ENCODE results near the gene RNF44. TPM values are rescaled to one million over a fixed set of nuclear protein-coding genes. Genes with fewer than 3 reads are reported as not detected.
A peak's percentile ranks its signal among the peaks of the same experiment; 100 is the strongest.

Gene RNF44
- total RNA-seq, 1 donor from 2014 or later: 11.7 TPM

DNA sequence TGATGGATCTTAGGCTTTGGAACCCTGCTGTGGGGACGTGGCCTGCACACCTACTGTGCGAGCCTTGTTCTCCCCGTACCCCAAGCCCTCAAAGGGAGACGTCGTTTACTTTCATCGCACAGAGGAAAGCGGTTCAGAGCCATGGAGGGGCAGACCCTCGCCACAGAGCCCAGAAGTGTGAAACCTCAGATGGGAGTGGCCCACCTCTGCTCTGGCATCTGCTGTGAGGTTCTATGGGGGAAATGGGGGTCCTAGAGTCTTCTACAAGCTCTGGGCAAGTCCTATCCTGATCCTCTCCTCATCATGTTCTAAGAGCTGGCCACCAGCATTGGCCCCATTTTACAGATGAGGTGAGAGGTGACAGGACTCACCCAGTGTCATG is 3.7 kb upstream of the RNF44 start:
- peaks cover 2% of the 10 kb centered on the region for H4K20me1 ChIP-seq (ENCODE audit: low read depth)
- H2AFZ ChIP-seq (replicated peaks): no peak overlapping the region
- TF ChIP-seq EZH2phosphoT487 (IDR thresholded peaks at IDR 0.05) (no peak), EZH2 (IDR thresholded peaks at IDR 0.05) (no peak)
- TF ChIP-seq, protein P1, sequence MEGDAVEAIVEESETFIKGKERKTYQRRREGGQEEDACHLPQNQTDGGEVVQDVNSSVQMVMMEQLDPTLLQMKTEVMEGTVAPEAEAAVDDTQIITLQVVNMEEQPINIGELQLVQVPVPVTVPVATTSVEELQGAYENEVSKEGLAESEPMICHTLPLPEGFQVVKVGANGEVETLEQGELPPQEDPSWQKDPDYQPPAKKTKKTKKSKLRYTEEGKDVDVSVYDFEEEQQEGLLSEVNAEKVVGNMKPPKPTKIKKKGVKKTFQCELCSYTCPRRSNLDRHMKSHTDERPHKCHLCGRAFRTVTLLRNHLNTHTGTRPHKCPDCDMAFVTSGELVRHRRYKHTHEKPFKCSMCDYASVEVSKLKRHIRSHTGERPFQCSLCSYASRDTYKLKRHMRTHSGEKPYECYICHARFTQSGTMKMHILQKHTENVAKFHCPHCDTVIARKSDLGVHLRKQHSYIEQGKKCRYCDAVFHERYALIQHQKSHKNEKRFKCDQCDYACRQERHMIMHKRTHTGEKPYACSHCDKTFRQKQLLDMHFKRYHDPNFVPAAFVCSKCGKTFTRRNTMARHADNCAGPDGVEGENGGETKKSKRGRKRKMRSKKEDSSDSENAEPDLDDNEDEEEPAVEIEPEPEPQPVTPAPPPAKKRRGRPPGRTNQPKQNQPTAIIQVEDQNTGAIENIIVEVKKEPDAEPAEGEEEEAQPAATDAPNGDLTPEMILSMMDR (IDR thresholded peaks at IDR 0.05): no peak
- Mint-ChIP-seq H3K4me1 (peaks cover 37% of the 10 kb centered on the region), H3K27ac (peak overlapping the region; percentile 74), H3K4me3 (peak overlapping the region; percentile 52), H3K36me3 (no peaks in the 10 kb centered on the region), H3K27me3 (ENCODE audit: insufficient read depth, low read depth) (peaks cover 26% of the 10 kb centered on the region), H3K9me3 (no peaks in the 10 kb centered on the region)
- H3K9me3 ChIP-seq (ENCODE audit: low read depth): no peaks in the 10 kb centered on the region
- no peak overlapping the region for H3K9ac ChIP-seq
- peaks cover 43% of the 10 kb centered on the region for H3K27me3 ChIP-seq
- no peak overlapping the region for H3K4me3 ChIP-seq
- H3K4me1 ChIP-seq: peaks cover 22% of the 10 kb centered on the region
- no peak for DNase-seq (ENCODE audit: low spot score)
- H3K79me2 ChIP-seq (ENCODE audit: low read depth): peaks cover 11% of the 10 kb centered on the region
- no peak overlapping the region for H3K4me2 ChIP-seq
- peaks cover 29% of the 10 kb centered on the region for H3F3A ChIP-seq (ENCODE audit: low read depth)
- H3K27ac ChIP-seq: no peak overlapping the region
- no peaks in the 10 kb centered on the region for H3K36me3 ChIP-seq

DNA sequence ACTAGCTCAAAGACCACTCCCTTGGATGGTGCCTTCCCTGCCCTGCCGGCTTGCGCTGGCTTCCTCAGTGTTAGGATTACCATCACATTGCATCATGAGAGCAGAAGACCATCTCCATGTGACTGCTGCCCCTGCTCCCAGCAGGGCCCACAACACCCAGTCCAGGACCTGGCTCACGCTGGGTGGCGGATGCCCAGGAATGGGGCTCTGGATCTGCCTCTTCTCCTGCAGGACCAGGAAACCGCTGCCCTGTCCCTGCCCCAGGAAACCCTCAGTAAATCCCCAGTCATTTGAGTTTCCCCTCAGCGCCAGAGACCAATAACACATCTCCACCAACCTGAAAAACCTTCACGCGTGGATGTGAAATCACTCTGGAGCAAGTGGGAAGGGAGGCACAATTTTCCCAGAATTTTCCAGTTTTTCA is 3.3 kb upstream of the RNF44 start:
- H3K36me3 Mint-ChIP-seq: peaks cover 2% of the 10 kb centered on the region
- H3K27ac Mint-ChIP-seq: no peak overlapping the region
- no peak for TF ChIP-seq EZH2phosphoT487 (IDR thresholded peaks at IDR 0.05)
- Histone ChIP-seq H3K9me3 (ENCODE audit: low read depth) (no peaks in the 10 kb centered on the region), H4K20me1 (ENCODE audit: low read depth) (peaks cover 6% of the 10 kb centered on the region), H3K36me3 (no peaks in the 10 kb centered on the region), H3K4me1 (peaks cover 24% of the 10 kb centered on the region), H3K9ac (no peak overlapping the region), H3K27ac (no peak overlapping the region), H3K4me2 (no peak overlapping the region), H3F3A (ENCODE audit: low read depth) (peaks cover 29% of the 10 kb centered on the region), H2AFZ (replicated peaks) (no peak overlapping the region), H3K4me3 (no peak overlapping the region), H3K79me2 (ENCODE audit: low read depth) (peaks cover 15% of the 10 kb centered on the region), H3K27me3 (peaks cover 39% of the 10 kb centered on the region)
- peaks cover 26% of the 10 kb centered on the region for H3K27me3 Mint-ChIP-seq (ENCODE audit: insufficient read depth, low read depth)
- H3K4me1 Mint-ChIP-seq: peaks cover 42% of the 10 kb centered on the region
- DNase-seq (ENCODE audit: low spot score): no peak
- peak overlapping the region; percentile 52 for H3K4me3 Mint-ChIP-seq
- H3K9me3 Mint-ChIP-seq: no peaks in the 10 kb centered on the region

DNA sequence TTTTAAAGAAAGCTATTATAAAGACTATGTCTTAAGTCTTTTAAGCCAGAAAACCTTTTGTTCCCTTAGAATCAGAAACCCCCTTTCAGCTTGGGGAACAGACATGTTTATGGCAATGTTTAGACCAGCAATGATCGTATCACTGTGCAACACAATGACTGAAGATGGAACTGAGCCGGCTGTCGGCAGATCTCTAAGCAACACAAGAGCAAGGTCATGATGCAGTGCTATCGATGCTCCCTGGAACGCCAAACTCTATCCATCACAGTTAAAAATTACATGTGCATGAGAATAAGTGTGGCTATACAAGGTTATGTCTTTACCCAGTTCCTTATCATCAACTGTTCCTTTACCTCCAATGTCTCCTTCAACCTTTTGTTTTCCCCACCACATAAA is 1.8 kb upstream of the RNF44 start:
- no peak for DNase-seq (ENCODE audit: low spot score)
- Histone ChIP-seq H3K36me3 (no peaks in the 10 kb centered on the region), H3K27ac (no peak overlapping the region), H3F3A (ENCODE audit: low read depth) (peaks cover 29% of the 10 kb centered on the region), H3K79me2 (ENCODE audit: low read depth) (peaks cover 30% of the 10 kb centered on the region), H4K20me1 (ENCODE audit: low read depth) (peaks cover 21% of the 10 kb centered on the region), H2AFZ (replicated peaks) (no peak overlapping the region), H3K4me1 (peaks cover 31% of the 10 kb centered on the region), H3K9me3 (ENCODE audit: low read depth) (no peaks in the 10 kb centered on the region), H3K27me3 (peaks cover 24% of the 10 kb centered on the region), H3K4me3 (no peak overlapping the region), H3K4me2 (no peak overlapping the region), H3K9ac (no peak overlapping the region)
- H3K27me3 Mint-ChIP-seq (ENCODE audit: insufficient read depth, low read depth): peaks cover 15% of the 10 kb centered on the region
- H3K27ac Mint-ChIP-seq: no peak overlapping the region
- H3K36me3 Mint-ChIP-seq: peaks cover 5% of the 10 kb centered on the region
- no peak overlapping the region for H3K4me3 Mint-ChIP-seq
- H3K9me3 Mint-ChIP-seq: no peaks in the 10 kb centered on the region
- peaks cover 49% of the 10 kb centered on the region for H3K4me1 Mint-ChIP-seq
- TF ChIP-seq, protein P1 (IDR thresholded peaks at IDR 0.05): no peak
- TF ChIP-seq EZH2 (IDR thresholded peaks at IDR 0.05) (no peak), EZH2phosphoT487 (IDR thresholded peaks at IDR 0.05) (no peak)

DNA sequence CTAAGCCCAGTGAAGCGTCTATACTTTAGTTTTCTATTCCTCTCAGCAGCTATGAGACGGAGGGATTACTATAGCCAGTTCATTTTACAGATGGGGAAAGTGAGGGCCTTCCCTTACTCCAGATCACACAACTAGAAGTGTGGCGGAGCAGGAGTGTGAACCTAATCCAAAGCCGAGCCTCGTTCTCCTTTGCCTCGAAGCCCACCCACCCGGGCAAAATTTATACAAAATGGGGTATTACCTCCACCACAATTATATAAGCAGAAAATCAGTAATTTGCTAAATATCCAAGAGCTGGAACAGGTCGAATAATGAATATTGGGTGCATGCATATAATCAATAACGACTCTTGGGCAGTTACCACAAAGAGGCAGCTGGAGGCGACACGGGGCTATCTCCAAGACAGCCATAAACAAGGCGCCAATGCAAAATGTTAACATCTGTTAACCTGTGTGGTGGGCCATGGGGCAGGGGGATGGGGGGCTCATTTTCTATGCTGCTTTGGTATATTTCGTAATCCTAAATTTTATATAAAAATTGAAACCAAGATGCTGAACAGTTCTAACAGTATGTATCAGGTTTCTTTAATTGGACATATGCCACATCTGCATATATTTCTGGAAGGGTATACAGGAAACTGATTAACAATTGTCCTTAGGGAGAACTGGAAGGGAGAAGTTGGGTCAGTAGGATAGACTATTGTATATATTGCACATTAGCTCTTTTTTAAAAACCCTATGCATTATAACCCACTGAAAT is 1.2 kb upstream of the RNF44 start:
- peak overlapping the region; percentile 19 for H2AFZ ChIP-seq (replicated peaks)
- peaks cover 51% of the 10 kb centered on the region for H3K4me1 Mint-ChIP-seq

More for the DNA sequence above, 1.2 kb upstream of the RNF44 start:
- Histone ChIP-seq H3K9ac (no peak overlapping the region), H3K4me1 (peaks cover 30% of the 10 kb centered on the region), H3K36me3 (no peaks in the 10 kb centered on the region), H3K9me3 (ENCODE audit: low read depth) (no peaks in the 10 kb centered on the region), H4K20me1 (ENCODE audit: low read depth) (peaks cover 27% of the 10 kb centered on the region), H3K79me2 (ENCODE audit: low read depth) (peaks cover 36% of the 10 kb centered on the region), H3F3A (ENCODE audit: low read depth) (peaks cover 29% of the 10 kb centered on the region), H3K27me3 (peaks cover 18% of the 10 kb centered on the region), H3K4me3 (peak overlapping the region; percentile 72), H3K27ac (peak overlapping the region; percentile 32), H3K4me2 (peak overlapping the region; percentile 72)
- peak; percentile 31 for DNase-seq (ENCODE audit: low spot score)
- H3K27ac Mint-ChIP-seq: peak overlapping the region; percentile 98
- peak overlapping the region; percentile 99 for H3K4me3 Mint-ChIP-seq
- TF ChIP-seq EZH2 (IDR thresholded peaks at IDR 0.05): no peak
- TF ChIP-seq, protein P1 (IDR thresholded peaks at IDR 0.05): peak; percentile 30
- H3K27me3 Mint-ChIP-seq (ENCODE audit: insufficient read depth, low read depth): peaks cover 15% of the 10 kb centered on the region
- H3K36me3 Mint-ChIP-seq: peaks cover 5% of the 10 kb centered on the region
- no peaks in the 10 kb centered on the region for H3K9me3 Mint-ChIP-seq

Data from neural progenitor cell (in vitro differentiated cells).